Suprapubic skin (tissue), 4 donors: Measurements from ENCODE around the gene BZW2.

Experiments used
- POLR2A ChIP-seq, 2 donors: fragments of 450-650 bp; IDR thresholded peaks; one replicate each; pipeline ENCODE4 v1.6.1; 2017; ENCODE audit warnings: antibody characterized with exemption in 2 of 2, mild to moderate bottlenecking in 2 of 2, moderate library complexity in 2 of 2
- POLR2AphosphoS5 ChIP-seq, 3 donors: sonication (generic); formaldehyde crosslinking; IDR thresholded peaks; one replicate each; pipeline ENCODE4 v1.6.1; 2017; ENCODE audit warnings: antibody characterized with exemption in 3 of 3
- TF ChIP-seq, protein P1 (sequence below), 2 donors: fragments of 200-600 bp in 1 of 2; fragments of 450-650 bp in 1 of 2; sonication (generic) in 1 of 2; IDR thresholded peaks; one replicate each; pipeline ENCODE4 v1.5.1; 2016 to 2019; ENCODE audit warnings: antibody characterized with exemption in 2 of 2, mild to moderate bottlenecking in 1 of 2, moderate library complexity in 1 of 2

DNA sequence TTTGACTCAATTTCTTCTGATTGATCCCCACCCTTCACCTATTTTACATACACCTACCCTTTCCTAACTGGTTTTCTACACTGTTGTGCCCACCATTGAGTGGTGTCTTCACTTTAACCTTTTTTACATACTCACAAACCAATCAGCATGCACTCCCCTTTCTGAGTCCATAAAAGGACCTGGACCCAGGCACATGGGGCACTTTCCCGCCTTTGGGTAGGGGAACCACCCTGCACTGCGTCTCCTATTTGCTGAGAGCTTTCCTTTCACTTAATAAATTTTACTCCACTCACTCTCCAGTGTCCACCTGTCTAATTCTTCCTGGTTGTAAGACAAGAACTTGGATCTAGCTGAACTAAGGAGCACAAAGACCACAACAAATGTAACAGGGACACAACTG is 34.3 kb upstream of the BZW2 start:
- TF ChIP-seq, protein P1, sequence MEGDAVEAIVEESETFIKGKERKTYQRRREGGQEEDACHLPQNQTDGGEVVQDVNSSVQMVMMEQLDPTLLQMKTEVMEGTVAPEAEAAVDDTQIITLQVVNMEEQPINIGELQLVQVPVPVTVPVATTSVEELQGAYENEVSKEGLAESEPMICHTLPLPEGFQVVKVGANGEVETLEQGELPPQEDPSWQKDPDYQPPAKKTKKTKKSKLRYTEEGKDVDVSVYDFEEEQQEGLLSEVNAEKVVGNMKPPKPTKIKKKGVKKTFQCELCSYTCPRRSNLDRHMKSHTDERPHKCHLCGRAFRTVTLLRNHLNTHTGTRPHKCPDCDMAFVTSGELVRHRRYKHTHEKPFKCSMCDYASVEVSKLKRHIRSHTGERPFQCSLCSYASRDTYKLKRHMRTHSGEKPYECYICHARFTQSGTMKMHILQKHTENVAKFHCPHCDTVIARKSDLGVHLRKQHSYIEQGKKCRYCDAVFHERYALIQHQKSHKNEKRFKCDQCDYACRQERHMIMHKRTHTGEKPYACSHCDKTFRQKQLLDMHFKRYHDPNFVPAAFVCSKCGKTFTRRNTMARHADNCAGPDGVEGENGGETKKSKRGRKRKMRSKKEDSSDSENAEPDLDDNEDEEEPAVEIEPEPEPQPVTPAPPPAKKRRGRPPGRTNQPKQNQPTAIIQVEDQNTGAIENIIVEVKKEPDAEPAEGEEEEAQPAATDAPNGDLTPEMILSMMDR (IDR thresholded peaks at IDR 0.05) = no peak
- no peak for TF ChIP-seq POLR2A (IDR thresholded peaks at IDR 0.05)
- no peak for TF ChIP-seq POLR2AphosphoS5 (IDR thresholded peaks at IDR 0.05)
